B cell (primary cell): Measurements from ENCODE around the gene CNTNAP2. TPM values are rescaled to one million over a fixed set of nuclear protein-coding genes. Genes with fewer than 3 reads are reported as not detected.

Source experiments
- ATAC-seq: fragments of 200-7000 bp; cut with Tn5 transposase; one replicate; pipeline ENCODE4 v1.10.0; 2021; ENCODE audit warnings: low read depth, mild to moderate bottlenecking, moderate number of reproducible peaks, moderate library complexity
- CTCF ChIA-PET: fragments of 350-600 bp; sonication (Branson Sonifier 250); formaldehyde crosslinking; loops from one replicate; lab custom pipeline; 2021; ENCODE audit warnings: antibody characterized with exemption, inconsistent platforms; lab: Charles Lee
- POLR2A ChIA-PET: fragments of 350-600 bp; sonication (Branson Sonifier 250); formaldehyde crosslinking; loops from one replicate; lab custom pipeline; 2021; ENCODE audit warnings: antibody characterized with exemption; lab: Charles Lee
- DNase-seq: peaks from one replicate; pipeline ENCODE4 v3.0.0; 2013
- H2AFZ ChIP-seq: 2 replicates; pipeline ENCODE4 v1.6.1; 2012; ENCODE audit warnings: mild to moderate bottlenecking, low read depth, low read length; ENCODE audit not compliant: insufficient read depth, poor library complexity, severe bottlenecking
- H3K27ac ChIP-seq, 2 donors: 1 replicate in 1 of 2; 2 replicates in 1 of 2; pipeline ENCODE4 v1.5.1; 2012 to 2013; ENCODE audit warnings: low read length in 2 of 2, mild to moderate bottlenecking in 2 of 2, moderate library complexity in 1 of 2
- H3K27me3 ChIP-seq, 4 experiments: fragments of 200-600 bp in 1 of 4; sonication (generic) in 1 of 4; replicated peaks in 1 of 4; 1 replicate in 2 of 4; 2 replicates in 2 of 4; pipeline versions ENCODE4 v1.6.1 to v1.7.0; 2013 to 2016; ENCODE audit warnings: low read length in 3 of 4, mild to moderate bottlenecking in 2 of 4, mixed read lengths in 1 of 4, moderate library complexity in 1 of 4; ENCODE audit not compliant: insufficient read depth in 4 of 4, control insufficient read depth in 3 of 4; ENCODE audit errors: control extremely low read depth in 1 of 4
- H3K36me3 ChIP-seq, 2 experiments: replicated peaks in 1 of 2; 1 replicate in 1 of 2; 2 replicates in 1 of 2; pipeline versions ENCODE4 v1.6.1 to v1.7.1; 2013; ENCODE audit warnings: low read length in 1 of 2; ENCODE audit not compliant: insufficient read depth in 2 of 2, control insufficient read depth in 1 of 2; ENCODE audit errors: control extremely low read depth in 1 of 2, extremely low read depth in 1 of 2
- H3K4me1 ChIP-seq, 2 donors: fragments of 200-600 bp in 1 of 2; sonication (generic) in 1 of 2; 1 replicate in 1 of 2; 2 replicates in 1 of 2; pipeline versions ENCODE4 v1.5.1 to v1.6.1; 2013 to 2017; ENCODE audit warnings: low read length in 2 of 2; ENCODE audit not compliant: control insufficient read depth in 2 of 2, insufficient read depth in 2 of 2
- H3K4me2 ChIP-seq: replicated peaks from 2 replicates; pipeline ENCODE3; 2012; ENCODE audit warnings: mild to moderate bottlenecking, low read depth, low read length; ENCODE audit not compliant: poor library complexity, severe bottlenecking
- H3K4me3 ChIP-seq, 5 experiments: fragments of 200-600 bp in 1 of 5; sonication (generic) in 1 of 5; 1 replicate in 3 of 5; 2 replicates in 2 of 5; pipeline versions ENCODE4 v1.5.1 to v1.7.0; 2011 to 2016; ENCODE audit warnings: low read length in 4 of 5, mild to moderate bottlenecking in 4 of 5, low read depth in 2 of 5, control low read depth in 1 of 5, moderate library complexity in 1 of 5; ENCODE audit not compliant: insufficient read depth in 1 of 5; ENCODE audit errors: control extremely low read depth in 1 of 5, extremely low read depth in 1 of 5
- H3K79me2 ChIP-seq: fragments of 200-600 bp; sonication (generic); one replicate; pipeline ENCODE4 v1.6.0; 2016; ENCODE audit warnings: low read length; ENCODE audit not compliant: control insufficient read depth, insufficient read depth
- H3K9ac ChIP-seq: fragments of 200-600 bp; sonication (generic); 2 replicates; pipeline ENCODE4 v1.6.1; 2017; ENCODE audit warnings: mild to moderate bottlenecking, low read length, moderate library complexity
- H3K9me3 ChIP-seq, 3 donors: one replicate each; pipeline versions ENCODE4 v1.6.1 to v1.7.1; 2013; ENCODE audit warnings: low read length in 2 of 3; ENCODE audit not compliant: control insufficient read depth in 2 of 3, insufficient read depth in 1 of 3; ENCODE audit errors: control extremely low read depth in 1 of 3
- H4K20me1 ChIP-seq: 2 replicates; pipeline ENCODE4 v1.6.0; 2012; ENCODE audit warnings: mild to moderate bottlenecking, low read length; ENCODE audit not compliant: insufficient read depth, control insufficient read depth, poor library complexity, severe bottlenecking
- H3K27ac Mint-ChIP-seq: one replicate; pipeline ENCODE4 v1.8.0; 2021; ENCODE audit warnings: mixed read lengths
- H3K27me3 Mint-ChIP-seq: one replicate; pipeline ENCODE4 v1.8.0; 2021; ENCODE audit warnings: mixed read lengths
- H3K4me1 Mint-ChIP-seq: one replicate; pipeline ENCODE4 v1.8.0; 2021; ENCODE audit warnings: mixed read lengths
- H3K4me3 Mint-ChIP-seq: one replicate; pipeline ENCODE4 v1.8.0; 2021; ENCODE audit warnings: mixed read lengths
- H3K9me3 Mint-ChIP-seq: one replicate; pipeline ENCODE4 v1.8.0; 2022; ENCODE audit warnings: mixed read lengths; ENCODE audit not compliant: insufficient read depth
- EZH2 ChIP-seq: IDR thresholded peaks from 2 replicates; pipeline ENCODE4 v1.6.1; 2012; ENCODE audit warnings: borderline replicate concordance, low read depth, mild to moderate bottlenecking, moderate library complexity, low read length; ENCODE audit not compliant: insufficient read depth, poor library complexity, severe bottlenecking
- WGBS: methylation state at CpG from one replicate; pipeline ENCODE4 v1.1.5; 2013; ENCODE audit warnings: missing lambda C conversion rate; ENCODE audit not compliant: insufficient coverage; 5-methylcytosine and 5-hydroxymethylcytosine counted together
- intact Hi-C: fragments of 100-400 bp; cut with micrococcal nuclease; formaldehyde crosslinking; loops from one replicate; pipeline ENCODE4 v1.10.0; 2022
- polyA plus RNA-seq: library from polyadenylated mRNA; depleted of rRNA; stranded (reverse); fragments of >200 nt; gene quantifications from 2 replicates; pipeline ENCODE4 v1.2.3, GENCODE V29; 2012
- total RNA-seq, 2 donors: library from RNA; stranded (reverse); fragments of 120-200 nt in 1 of 2; gene quantifications; 1 replicate in 1 of 2; 2 replicates in 1 of 2; pipeline versions ENCODE4 v1.2.3 to v1.2.4, GENCODE V29; 2013 to 2022
- TF ChIP-seq, protein P1 (sequence below): fragments of 200-600 bp; IDR thresholded peaks from one replicate; pipeline ENCODE4 v1.8.0; 2022; ENCODE audit warnings: antibody characterized with exemption, mild to moderate bottlenecking

CNTNAP2 gene
- total and polyA plus RNA-seq, 2 donors (not counting 1 experiment from before 2014, with no cell fraction given): 7.4 to 16.6 TPM

DNA sequence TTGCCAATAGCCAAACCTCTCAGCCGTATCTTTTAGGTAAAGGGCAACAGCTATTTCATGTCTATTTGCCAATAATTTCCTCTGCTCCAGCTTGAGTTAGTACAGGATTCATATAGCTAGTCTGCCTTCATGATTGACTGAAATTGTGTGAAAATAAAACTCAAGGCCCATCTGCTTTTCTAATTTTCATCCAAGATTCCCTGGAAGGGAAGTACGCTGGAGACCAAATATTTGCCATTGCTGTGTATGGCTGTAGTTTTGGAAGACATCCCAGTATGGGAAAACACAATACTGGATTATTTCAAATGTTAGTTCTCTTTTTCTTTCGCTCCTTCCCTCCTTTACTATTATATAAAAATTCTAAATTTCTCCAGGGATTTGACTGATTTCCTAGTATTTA is 652.4 kb downstream of the CNTNAP2 start:
- no CpG with 5 or more reads among the region's 3 CpGs for WGBS
- intact Hi-C loops: no loop called here
- TF ChIP-seq, protein P1, sequence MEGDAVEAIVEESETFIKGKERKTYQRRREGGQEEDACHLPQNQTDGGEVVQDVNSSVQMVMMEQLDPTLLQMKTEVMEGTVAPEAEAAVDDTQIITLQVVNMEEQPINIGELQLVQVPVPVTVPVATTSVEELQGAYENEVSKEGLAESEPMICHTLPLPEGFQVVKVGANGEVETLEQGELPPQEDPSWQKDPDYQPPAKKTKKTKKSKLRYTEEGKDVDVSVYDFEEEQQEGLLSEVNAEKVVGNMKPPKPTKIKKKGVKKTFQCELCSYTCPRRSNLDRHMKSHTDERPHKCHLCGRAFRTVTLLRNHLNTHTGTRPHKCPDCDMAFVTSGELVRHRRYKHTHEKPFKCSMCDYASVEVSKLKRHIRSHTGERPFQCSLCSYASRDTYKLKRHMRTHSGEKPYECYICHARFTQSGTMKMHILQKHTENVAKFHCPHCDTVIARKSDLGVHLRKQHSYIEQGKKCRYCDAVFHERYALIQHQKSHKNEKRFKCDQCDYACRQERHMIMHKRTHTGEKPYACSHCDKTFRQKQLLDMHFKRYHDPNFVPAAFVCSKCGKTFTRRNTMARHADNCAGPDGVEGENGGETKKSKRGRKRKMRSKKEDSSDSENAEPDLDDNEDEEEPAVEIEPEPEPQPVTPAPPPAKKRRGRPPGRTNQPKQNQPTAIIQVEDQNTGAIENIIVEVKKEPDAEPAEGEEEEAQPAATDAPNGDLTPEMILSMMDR: no peak
- no peak for TF ChIP-seq EZH2

DNA sequence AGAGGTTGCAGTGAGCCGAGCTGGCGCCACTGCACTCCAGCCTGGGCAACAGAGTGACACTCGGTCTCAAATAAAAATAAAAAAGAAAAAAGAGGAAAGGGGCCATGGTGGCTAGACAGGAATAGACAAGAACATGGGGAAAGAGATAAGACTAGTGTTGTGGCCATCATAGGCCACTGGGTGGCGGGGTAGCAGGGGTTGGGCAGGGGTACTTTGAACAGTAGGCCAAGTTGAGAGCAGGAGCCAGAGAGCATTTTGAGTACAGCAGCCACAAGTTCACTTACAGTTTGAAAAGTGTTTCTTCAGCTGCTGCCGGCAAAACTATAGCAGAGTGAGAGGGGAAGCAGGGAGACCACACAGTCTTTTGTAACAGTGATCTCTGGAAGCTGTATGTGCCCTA is 656.0 kb downstream of the CNTNAP2 start:
- intact Hi-C loops: no loop called here
- Histone ChIP-seq H3K9me3 (peaks cover 0 to 4% (median 0%) of the 10 kb centered on the region in 3 donors), H2AFZ (no peak overlapping the region), H3K27ac (no peak overlapping the region), H3K36me3 (no peaks in the 10 kb centered on the region), H4K20me1 (no peaks in the 10 kb centered on the region), H3K9ac (no peak overlapping the region), H3K79me2 (no peaks in the 10 kb centered on the region), H3K4me2 (no peak overlapping the region), H3K4me1 (no peaks in the 10 kb centered on the region), H3K4me3 (no peak overlapping the region), H3K27me3 (no peaks in the 10 kb centered on the region)
- Mint-ChIP-seq H3K9me3 (peaks cover 5% of the 10 kb centered on the region), H3K27me3 (no peaks in the 10 kb centered on the region), H3K27ac (no peak overlapping the region), H3K4me3 (no peak overlapping the region), H3K4me1 (no peaks in the 10 kb centered on the region)
- ChIA-PET POLR2A (no interaction called here), CTCF (no interaction called here)
- 17% methylated on average over 5 of the region's 5 CpGs for WGBS
- TF ChIP-seq, protein P1: no peak
- no peak for TF ChIP-seq EZH2
- ATAC-seq: no peak
- no peak for DNase-seq

More for the DNA sequence above, 652.4 kb downstream of the CNTNAP2 start:
- POLR2A ChIA-PET: no interaction called here
- Histone ChIP-seq H3K4me2 (no peak overlapping the region), H3K27ac (no peak overlapping the region), H3K9ac (no peak overlapping the region), H4K20me1 (no peaks in the 10 kb centered on the region), H3K4me3 (no peak overlapping the region), H3K9me3 (peaks cover 0 to 4% (median 1%) of the 10 kb centered on the region in 3 donors), H3K4me1 (no peaks in the 10 kb centered on the region), H3K36me3 (no peaks in the 10 kb centered on the region), H3K27me3 (no peaks in the 10 kb centered on the region), H2AFZ (no peak overlapping the region), H3K79me2 (no peaks in the 10 kb centered on the region)
- Mint-ChIP-seq H3K4me1 (no peaks in the 10 kb centered on the region), H3K27me3 (no peaks in the 10 kb centered on the region), H3K27ac (no peak overlapping the region), H3K4me3 (no peak overlapping the region), H3K9me3 (peaks cover 7% of the 10 kb centered on the region)
- no peak for DNase-seq
- CTCF ChIA-PET: no interaction called here
- ATAC-seq: no peak
